ENCODE results near the gene VIT.

Gene VIT

DNA sequence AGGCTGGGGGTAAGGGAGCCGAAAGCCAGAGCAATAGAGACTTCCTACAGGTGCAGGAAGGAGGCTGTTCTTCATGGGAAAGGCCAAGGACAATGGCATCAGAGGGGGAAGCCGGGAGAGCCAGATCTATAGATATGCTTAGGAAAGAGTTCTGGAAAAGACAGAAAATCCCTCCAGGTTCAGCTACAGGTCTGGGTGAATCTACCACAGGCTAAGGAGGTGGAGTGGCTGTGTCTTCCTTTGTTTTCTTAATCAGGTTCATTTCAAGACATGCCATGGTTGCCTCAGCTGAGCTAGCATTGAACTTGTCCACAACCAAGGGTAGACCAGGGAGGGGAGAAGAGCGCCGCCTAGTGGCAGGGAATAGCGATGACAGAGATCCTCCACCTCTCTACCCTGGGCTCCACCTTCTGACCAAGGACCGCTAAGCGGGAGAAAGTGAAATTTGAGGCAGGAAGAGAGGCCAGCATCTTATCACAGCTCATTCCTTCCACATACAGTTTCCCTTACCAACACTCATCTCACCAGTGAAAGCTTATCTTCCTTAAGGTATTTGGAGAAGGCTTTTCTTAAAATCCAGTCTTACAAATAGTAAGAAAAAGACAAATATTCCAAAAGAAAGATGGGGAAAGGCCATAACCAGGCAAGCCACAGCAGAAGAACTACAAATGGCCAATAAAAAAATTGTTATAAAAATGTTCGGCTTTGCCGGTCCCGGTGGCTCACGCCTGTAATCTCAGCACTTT, 74.2 kb downstream of the VIT start:
- peak; percentile 74 for DNase-seq (ENCODE audit: low spot score)

DNA sequence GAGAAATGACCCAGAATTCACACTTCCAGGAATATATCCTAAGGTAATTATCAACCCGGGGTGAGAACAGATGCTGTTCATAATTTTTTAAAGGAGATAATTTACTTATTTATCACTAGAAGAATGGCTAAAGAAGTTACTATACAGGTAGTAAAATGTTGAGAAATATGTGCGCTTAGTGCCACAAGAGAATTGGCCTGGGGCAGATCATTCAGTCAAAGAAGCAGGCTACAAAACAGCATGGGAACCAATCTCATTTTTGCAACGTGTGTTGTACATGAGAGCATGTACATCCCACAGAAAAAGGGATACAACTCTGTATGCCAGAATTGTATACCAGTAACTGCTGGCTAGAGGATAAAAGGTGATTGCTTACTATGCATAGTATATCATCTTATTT, 75.2 kb downstream of the VIT start:
- DNase-seq (ENCODE audit: low spot score): no peak

DNA sequence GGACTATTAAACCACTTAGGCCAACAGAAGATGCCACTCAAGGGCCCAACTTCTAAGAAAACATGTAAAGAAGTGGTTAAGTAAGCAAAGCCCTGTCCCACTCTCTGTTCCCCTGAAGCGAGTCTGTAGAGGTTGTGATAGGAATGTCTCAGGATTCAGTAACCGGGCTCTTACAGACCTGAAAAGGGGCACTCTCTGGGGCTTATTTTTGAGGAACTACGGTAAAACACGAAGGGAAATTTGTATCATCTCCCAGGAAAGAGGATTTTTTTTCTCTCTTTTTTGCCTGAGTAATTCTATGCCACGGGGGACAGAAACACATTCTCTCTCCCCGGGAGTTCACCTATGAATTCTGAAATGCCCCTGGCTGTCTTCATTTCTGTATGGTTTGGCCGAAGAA, 77.4 kb downstream of the VIT start:
- DNase-seq (ENCODE audit: low spot score): no peak

DNA sequence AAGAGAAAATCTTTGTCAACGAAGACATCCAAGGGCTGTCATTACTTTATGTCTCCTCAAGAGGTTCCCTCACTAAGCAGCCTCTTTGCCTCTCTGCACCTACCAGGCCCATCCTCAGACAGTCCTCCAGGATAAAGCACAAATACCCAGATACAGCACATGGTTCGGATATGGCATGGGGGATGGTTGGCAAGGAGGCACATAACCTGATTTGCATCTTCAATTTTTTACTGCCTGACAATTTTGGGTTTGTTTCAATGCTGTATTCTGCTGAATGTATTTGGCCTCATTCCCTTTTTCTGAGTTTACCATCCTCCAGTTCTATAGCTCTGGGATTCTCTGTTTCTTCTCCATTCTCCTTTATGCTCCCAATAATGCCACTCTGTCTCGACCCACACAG, 78.8 kb downstream of the VIT start:
- DNase-seq (ENCODE audit: low spot score): no peak

DNA sequence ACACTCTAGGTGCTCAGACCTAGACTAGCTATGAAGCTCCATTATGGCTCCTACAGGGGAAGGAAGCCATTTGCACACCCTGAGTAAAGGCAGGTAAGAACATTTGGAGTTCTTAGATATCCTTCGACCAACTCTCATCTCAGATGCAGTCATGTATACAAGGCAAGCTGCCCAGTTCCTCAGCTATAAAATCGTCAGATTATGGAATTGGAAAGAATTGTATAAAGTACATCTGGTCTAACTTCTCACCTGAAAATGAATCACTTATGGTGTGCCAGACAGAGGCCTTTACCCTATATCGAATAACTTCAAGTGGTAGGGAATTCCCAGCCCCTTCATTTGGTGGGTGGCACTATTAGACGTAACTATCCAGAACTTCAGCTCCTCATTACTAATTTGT, 79.3 kb downstream of the VIT start:
- no peak for DNase-seq (ENCODE audit: low spot score)

DNA sequence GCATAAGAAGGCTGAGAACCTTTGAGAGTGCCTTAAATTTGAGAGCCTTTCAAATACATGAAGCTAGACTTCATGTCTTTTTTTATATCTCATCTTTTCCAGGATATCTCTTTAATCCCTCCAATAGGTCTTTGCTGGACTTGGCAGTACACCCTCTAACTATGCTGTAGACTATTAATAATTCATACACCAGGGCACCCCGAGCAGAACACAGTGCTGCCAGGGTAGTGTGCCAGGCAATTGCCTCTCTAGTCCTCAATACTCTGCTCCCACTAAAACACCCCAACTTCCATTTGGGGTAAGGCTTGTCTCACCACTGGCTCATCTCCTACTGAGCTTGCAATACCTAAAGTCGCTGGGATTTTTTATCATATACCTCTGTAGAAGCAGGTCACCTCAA, 80.8 kb downstream of the VIT start:
- DNase-seq (ENCODE audit: low spot score): no peak

- DNase-seq (ENCODE audit: low spot score): no peak
Observed at GRCh38 chr2:36777788-36778187, 81.3 kb downstream of the VIT start.

- no peak for DNase-seq (ENCODE audit: low spot score)
Observed at GRCh38 chr2:36779462-36779861, 83.0 kb downstream of the VIT start.

DNA sequence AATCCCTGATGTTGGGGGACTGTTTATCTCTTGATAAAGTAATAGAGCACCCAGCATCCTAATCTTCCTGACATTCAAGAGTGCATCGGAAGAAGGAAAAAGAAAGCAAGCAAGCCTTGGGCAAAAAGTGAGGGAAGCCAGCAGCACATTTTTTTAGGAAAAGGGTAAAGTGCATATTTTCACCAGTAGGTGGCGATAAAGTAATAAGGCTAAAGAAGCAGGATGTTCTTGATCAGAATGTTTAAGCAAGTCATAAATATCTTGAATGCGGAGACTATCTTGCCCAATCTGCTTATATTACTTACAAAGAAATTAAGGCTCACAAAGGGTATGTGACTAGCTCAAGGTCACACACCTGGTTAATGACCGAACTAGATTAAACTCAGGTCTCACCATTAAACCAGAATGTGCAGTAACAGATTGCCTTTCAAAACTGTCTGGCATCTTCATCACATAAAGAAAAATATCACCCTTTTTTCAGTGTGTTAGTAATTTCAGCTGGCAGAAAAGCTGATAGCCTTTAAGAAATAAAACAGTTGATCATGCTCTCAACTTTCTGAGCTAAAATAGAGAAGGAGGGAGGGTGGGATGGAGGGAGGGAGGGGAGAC, 83.8 kb downstream of the VIT start:
- DNase-seq (ENCODE audit: low spot score): peak; percentile 52

DNA sequence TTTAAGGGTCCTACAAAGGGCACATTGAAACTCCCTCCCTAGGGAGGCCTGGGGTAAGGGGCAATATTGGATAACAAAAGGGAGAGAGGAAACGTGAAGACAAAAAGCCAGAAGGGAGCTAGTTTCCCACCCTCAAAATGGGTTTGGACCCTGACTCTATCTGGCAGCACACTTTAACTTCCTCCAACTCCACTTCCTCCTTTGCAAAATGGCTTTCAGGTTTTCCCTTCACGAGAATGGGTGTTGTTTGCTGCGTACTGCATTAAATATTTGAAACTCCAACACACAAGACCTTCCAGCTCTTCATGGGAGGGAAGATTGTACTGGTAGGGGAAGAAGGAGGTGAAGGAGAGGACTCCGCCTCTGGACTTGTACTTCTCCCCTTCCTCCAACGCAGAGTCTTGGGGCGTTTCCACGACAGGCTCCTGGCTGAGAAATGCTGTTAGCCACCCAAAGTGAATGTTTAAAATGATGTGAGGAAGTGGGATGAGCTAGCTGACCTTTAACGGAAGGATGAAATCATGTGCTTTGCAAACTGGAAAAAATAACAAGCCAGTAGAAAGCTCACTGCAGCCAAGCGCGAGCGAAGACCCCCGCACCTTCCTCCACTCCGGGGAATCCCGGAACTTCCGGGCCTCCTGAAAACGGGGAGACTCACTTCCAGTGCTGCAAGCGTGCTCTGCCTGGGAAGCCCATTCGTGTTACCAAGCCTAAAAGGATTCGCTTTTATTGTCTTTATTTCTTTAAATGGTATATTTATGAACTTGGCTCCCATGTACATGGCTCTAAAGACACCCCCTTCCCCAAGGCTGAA, 85.6 kb downstream of the VIT start:
- DNase-seq (ENCODE audit: low spot score): no peak

DNA sequence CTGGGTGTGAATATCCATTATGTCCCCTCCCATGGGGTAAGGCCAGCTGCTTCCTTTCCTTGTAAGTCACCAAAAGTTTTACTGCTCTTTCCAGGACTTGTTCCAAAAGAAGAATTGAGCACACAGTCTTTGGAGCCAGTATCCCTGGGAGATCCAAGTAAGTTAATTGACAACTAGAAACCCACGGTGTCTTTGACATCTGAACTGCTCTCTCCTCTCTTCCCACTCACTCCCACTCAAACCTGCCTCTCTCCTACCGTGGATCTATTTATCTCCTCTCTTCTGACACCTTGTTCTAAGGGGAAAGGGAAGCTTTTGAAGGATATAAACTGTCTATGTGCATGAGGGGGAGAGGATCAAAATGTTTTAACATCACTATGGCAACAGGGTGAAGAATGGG, 86.7 kb downstream of the VIT start:
- DNase-seq (ENCODE audit: low spot score): no peak

DNA sequence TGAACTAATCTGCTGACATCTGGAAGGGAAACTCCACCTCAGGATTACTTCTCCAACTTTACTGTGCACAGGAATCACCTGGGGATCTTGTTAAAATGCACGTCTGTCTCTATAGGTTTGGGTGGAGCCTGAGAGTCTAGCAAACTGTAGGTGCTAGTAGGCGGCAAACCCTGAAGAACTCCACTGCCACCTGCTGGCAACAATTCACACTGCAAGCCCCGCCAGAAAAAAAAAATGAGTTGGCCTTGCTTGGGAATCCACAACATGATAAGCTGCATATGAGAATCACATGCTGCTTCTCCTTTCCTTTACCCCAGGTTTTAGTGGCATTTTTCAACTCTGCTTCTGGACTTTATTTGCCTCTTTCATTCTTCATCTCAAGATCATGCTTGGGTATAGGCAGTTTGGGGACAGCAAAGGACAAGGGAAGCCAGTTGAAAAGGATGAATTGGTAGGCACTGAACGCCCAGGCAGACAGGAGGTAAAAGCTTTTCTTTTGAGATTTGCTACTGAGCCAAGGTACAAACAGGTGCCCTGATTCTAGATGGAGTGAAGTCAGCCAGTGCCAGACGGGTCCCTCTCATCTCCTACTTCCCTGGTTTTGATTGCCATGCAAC, 88.8 kb downstream of the VIT start:
- DNase-seq (ENCODE audit: low spot score): peak; percentile 76

GRCh38 chr2:36789181-36789804, 92.8 kb downstream of the VIT start:
- no peak for DNase-seq (ENCODE audit: low spot score)

GRCh38 chr2:36792951-36793350, 96.4 kb downstream of the VIT start:
- DNase-seq (ENCODE audit: low spot score): no peak

GRCh38 chr2:36797324-36798070, 101.0 kb downstream of the VIT start:
- no peak for DNase-seq (ENCODE audit: low spot score)

DNA sequence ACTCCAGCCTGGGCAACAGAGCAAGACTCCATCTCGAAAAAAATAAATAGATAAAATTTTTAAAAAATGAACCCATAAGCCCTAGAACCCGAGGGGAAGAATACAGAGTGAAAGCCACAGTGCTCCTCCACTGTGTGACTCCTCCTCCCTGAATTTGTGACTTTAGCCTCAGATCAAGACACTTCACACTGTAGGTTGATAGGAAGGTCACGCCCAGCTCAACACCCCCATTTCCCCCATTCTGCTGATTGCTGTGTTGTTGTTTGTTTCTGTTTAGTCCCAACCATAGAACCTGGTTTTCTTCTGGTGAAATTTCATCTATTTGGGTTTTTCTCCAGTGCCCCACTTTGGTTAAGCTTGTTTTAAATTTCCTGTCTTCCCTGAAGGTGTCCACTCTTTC, 102.2 kb downstream of the VIT start:
- no peak for DNase-seq (ENCODE audit: low spot score)

DNA sequence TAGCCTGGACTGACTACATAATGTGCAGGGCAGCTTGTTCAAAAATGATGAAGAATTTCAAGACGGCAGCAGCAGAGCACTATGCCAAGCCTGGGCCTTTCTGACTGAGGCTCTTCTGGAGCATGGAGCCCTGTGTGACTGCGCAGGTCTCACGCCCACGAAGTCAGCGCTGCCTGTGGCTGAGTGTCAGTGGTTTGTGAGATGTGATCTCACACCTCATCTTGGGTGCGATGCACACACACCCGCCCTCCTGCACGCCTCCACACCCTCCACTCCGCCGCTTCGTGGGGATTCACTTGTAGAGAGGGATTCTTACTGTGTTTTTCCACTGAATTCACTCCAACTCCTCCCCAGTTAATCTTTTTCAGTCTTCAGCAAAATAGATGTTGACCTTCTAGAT, 103.9 kb downstream of the VIT start:
- no peak for DNase-seq (ENCODE audit: low spot score)

DNA sequence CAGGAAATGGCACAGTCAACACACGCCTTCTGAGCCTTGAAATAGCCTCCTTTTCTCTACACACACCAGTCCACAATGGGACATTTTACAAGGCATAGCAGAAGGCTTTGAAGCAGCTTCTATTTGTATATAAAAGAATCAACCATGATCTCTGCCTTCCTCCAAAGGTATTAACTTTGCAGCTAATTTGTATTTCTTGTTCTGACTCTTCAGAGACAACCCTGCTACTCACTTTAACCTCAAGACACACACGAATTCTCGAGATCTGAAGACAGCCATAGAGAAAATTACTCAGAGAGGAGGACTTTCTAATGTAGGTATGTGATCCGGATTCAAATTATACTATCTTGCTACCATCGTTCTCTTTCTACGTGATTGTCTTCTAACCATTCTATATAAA, 104.6 kb downstream of the VIT start:
- no peak for DNase-seq (ENCODE audit: low spot score)

DNA sequence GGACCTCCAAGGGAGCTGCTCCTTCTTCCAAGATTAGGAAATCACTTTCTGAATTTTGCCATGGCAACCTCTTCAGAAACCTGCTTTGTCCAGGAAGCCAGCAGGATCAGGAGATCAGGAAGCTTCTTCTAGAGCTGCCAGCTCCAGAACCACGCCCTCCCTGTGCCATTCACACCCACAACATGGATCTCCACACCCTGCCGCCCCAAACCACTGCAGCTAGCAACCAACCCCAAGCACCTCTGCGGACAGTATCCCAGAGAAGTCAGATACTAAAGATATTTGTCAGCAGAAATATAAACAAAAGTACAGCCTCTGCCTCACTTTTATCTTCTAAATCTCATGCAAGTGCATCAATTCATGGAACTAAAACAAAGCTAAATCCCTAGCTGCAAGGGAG, 106.4 kb downstream of the VIT start:
- DNase-seq (ENCODE audit: low spot score): no peak

DNA sequence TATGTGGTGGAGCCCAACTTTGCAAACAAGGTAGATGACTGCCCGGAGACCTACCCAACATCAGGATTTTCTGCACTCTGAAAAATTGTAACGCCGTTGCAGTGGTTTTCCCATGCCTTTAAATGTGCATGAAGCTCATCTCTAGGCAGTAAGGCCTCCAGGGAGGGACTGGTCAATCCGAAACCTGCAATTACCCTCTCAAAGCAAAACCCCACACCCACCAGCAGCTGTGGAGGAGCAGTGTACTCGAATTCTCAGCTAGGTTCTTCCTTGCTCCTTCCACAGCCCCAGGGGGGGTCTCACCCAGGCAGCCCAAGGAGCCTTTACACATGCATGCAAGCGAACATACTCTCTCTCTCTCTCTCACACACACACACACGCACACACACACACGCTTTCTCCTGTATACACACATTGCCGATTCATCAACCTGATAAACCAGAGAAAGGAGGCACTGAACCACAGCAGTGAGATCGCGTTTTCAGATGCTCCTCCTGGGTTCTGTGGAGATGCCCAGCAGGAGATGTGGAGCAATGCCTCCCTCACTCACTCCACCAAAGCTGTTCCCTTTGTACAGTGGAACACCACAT, 109.2 kb downstream of the VIT start:
- no peak for DNase-seq (ENCODE audit: low spot score)

- no peak for DNase-seq (ENCODE audit: low spot score)
Observed at GRCh38 chr2:36807223-36807886, 110.8 kb downstream of the VIT start.
